Panc1 (cell line): Measurements from ENCODE around the gene GPR157. TPM values are rescaled to one million over a fixed set of nuclear protein-coding genes. Genes with fewer than 3 reads are reported as not detected.
A peak's percentile ranks its signal among the peaks of the same experiment; 100 is the strongest.

ENCODE experiments used
- ATAC-seq: fragments of 200-7000 bp; cut with Tn5 transposase; 2 replicates; pipeline ENCODE4 v1.9.1; 2020; ENCODE audit warnings: mild to moderate bottlenecking, moderate library complexity
- BruUV-seq: library from RNA; stranded (reverse); fragments of 400-500 nt; replicated peaks from 2 replicates; lab custom pipeline; 2021; lab: Mats Ljungman, UMichigan
- CTCF ChIA-PET: fragments of 300-600 bp; sonication (Branson Sonifier 250); formaldehyde crosslinking; loops from one replicate; lab custom pipeline; 2022; ENCODE audit warnings: antibody characterized with exemption; lab: Charles Lee
- POLR2A ChIA-PET: fragments of 300-600 bp; sonication (Branson Sonifier 250); formaldehyde crosslinking; loops from one replicate; lab custom pipeline; 2022; ENCODE audit warnings: antibody characterized with exemption; lab: Charles Lee
- DNase-seq: peaks from one replicate; pipeline ENCODE4 v3.0.0-alpha.2; 2010; ENCODE audit warnings: low read depth, low spot score
- H3K27ac ChIP-seq: 2 replicates; pipeline ENCODE4 v1.5.1; 2011; ENCODE audit warnings: mild to moderate bottlenecking, low read length, inconsistent platforms
- H3K27me3 ChIP-seq: fragments of 200-500 bp; sonication (Bioruptor generic); 2 replicates; pipeline ENCODE4 v1.6.0; 2014; ENCODE audit warnings: low read length, inconsistent platforms; ENCODE audit not compliant: control insufficient read depth, insufficient read depth
- H3K36me3 ChIP-seq: fragments of 200-500 bp; sonication (Bioruptor generic); 2 replicates; pipeline ENCODE4 v1.5.1; 2014; ENCODE audit warnings: inconsistent platforms, mild to moderate bottlenecking, low read length, moderate library complexity; ENCODE audit not compliant: control insufficient read depth, insufficient read depth
- H3K4me1 ChIP-seq: 2 replicates; pipeline ENCODE4 v1.5.1; 2011; ENCODE audit warnings: inconsistent platforms, mild to moderate bottlenecking, low read length, moderate library complexity; ENCODE audit not compliant: control insufficient read depth, insufficient read depth
- H3K4me3 ChIP-seq, 2 experiments: 2 replicates each; pipeline ENCODE4 v1.5.1; 2011 to 2012; ENCODE audit warnings: low read depth in 2 of 2, low read length in 2 of 2, mild to moderate bottlenecking in 2 of 2, inconsistent platforms in 1 of 2, moderate library complexity in 1 of 2
- H3K9me3 ChIP-seq: fragments of 200-500 bp; sonication (Bioruptor generic); 2 replicates; pipeline ENCODE4 v1.5.1; 2014; ENCODE audit warnings: low read depth, mild to moderate bottlenecking, inconsistent platforms, low read length, moderate library complexity; ENCODE audit not compliant: control insufficient read depth, insufficient read depth
- CTCF ChIP-seq: fragments of 450-650 bp; IDR thresholded peaks from 2 replicates; pipeline ENCODE4 v1.5.1; 2017; ENCODE audit warnings: mild to moderate bottlenecking
- POLR2AphosphoS5 ChIP-seq: IDR thresholded peaks from 2 replicates; pipeline ENCODE4 v1.6.1; 2012; ENCODE audit warnings: mild to moderate bottlenecking, low read depth, low read length, moderate library complexity
- REST ChIP-seq, 2 experiments: IDR thresholded peaks; 2 replicates each; pipeline ENCODE4 v1.6.1; 2011 to 2012; ENCODE audit warnings: low read depth in 2 of 2, control low read depth in 1 of 2, low read length in 1 of 2, mild to moderate bottlenecking in 1 of 2, moderate library complexity in 1 of 2; ENCODE audit not compliant: insufficient read depth in 1 of 2
- SIN3A ChIP-seq: IDR thresholded peaks from 2 replicates; pipeline ENCODE4 v1.6.1; 2012; ENCODE audit warnings: low read depth, mild to moderate bottlenecking, low read length, moderate library complexity, borderline replicate concordance; ENCODE audit not compliant: insufficient read depth
- TCF7L2 ChIP-seq: IDR thresholded peaks from 2 replicates; pipeline ENCODE4 v1.6.1; 2011; ENCODE audit warnings: mild to moderate bottlenecking, low read depth, low read length, inconsistent platforms
- in situ Hi-C: cut with HindIII; loops from 2 replicates; pipeline ENCODE4 v1.10.0; 2016; ENCODE audit warnings: low sequenced_read_pairs, low pct_unique_long_range_greater_than_20kb
- intact Hi-C: fragments of 100-400 bp; cut with micrococcal nuclease; formaldehyde crosslinking; loops from one replicate; pipeline ENCODE4 v1.10.0; 2022; ENCODE audit not compliant: unreplicated experiment
- total RNA-seq: library from RNA; stranded (reverse); gene quantifications from one replicate; pipeline ENCODE4 v1.2.1, GENCODE V29; 2021; ENCODE audit not compliant: unreplicated experiment

Gene GPR157
- total RNA-seq, 1 experiment from 2014 or later, result 19.8 TPM

DNA sequence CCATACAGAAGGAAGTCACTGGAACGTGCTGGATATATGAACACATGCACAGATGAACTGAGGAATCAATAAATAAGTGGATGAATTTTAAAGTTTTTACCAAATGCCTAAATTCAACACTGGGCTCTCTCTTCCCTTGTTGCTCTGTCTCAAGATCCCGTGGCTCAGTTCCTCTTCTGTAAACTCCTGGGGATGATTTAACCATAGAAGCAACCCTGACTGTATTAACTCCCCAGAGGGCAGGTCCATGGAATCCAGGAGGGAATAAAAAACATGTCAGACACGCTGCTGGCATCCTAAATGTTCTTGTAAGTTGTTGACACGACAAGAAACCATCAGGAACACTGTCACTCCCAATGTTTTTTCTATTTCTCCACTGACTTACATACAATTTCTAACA is 45.3 kb upstream of the GPR157 start:
- intact Hi-C loops, result no loop called here
- H3K9me3 ChIP-seq, result no peaks in the 10 kb centered on the region
- 0 out of 2 replicates have a peak overlapping the region, but pooled peaks have one; percentile 20 for H3K27ac ChIP-seq
- H3K27me3 ChIP-seq, result no peaks in the 10 kb centered on the region
- H3K36me3 ChIP-seq, result no peaks in the 10 kb centered on the region
- ChIA-PET CTCF (no interaction called here), POLR2A (no interaction called here)
- H3K4me3 ChIP-seq, result no peak overlapping the region
- DNase-seq (no peak), ATAC-seq (no peak)
- in situ Hi-C loops, result no loop called here
- TF ChIP-seq POLR2AphosphoS5 (no peak), CTCF (no peak), SIN3A (no peak), REST (IDR thresholded peaks at IDR 0.05; ENCODE audit: insufficient read depth in 1 of 2, low read depth in 2 of 2, low read length in 1 of 2) (no peak), TCF7L2 (no peak)
- H3K4me1 ChIP-seq, result peaks cover under 1% of the 10 kb centered on the region; the same call in 1 of the 2 replicates
- BruUV-seq, result TSS peak; percentile 32

DNA sequence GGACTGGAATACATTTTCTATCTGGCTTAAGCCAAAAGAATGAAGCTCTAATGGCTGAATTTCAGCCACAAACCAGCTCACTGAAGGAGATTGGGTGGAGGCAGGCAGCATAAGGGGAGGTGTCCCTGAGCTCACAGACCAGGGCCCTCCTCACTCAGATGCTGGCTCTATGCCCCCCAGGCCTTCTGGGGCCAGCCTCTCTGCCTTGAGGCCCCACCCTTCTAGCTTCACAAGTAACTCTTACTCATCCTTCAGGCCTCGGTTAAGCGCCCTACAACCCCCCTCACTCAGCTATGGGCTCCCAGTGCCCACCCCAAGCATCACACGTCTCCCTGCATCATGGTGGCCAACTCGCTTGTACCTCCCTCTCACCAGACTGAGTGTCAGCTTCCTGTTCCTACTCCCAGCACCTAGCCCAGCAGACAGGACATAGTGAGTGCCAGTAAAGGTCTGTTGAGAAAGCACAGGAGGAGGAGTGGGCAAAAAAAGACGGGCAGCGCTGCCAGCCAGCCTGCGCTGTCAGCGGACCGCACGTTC is 40.8 kb upstream of the GPR157 start:
- Histone ChIP-seq H3K27ac (no peak overlapping the region), H3K9me3 (no peaks in the 10 kb centered on the region), H3K27me3 (no peaks in the 10 kb centered on the region), H3K36me3 (no peaks in the 10 kb centered on the region), H3K4me3 (no peak overlapping the region), H3K4me1 (peaks cover 8% of the 10 kb centered on the region)
- ChIA-PET POLR2A (interaction anchor here (0.6 kb wide), 1 partner anchor 54 kb away, joined by 8 read pairs; no protein-coding TSS in a partner anchor), CTCF (no interaction called here)
- intact Hi-C loops, result no loop called here
- TF ChIP-seq POLR2AphosphoS5 (no peak), SIN3A (no peak), CTCF (no peak), TCF7L2 (no peak), REST (IDR thresholded peaks at IDR 0.05; ENCODE audit: insufficient read depth in 1 of 2, low read depth in 2 of 2, low read length in 1 of 2) (no peak)
- in situ Hi-C loops, result no loop called here
- no TSS peak for BruUV-seq
- ATAC-seq (no peak), DNase-seq (no peak)
